Endothelial cell of umbilical vein (primary cell): ENCODE data around the gene ZNF511. TPM values are rescaled to one million over a fixed set of nuclear protein-coding genes. Genes with fewer than 3 reads are reported as not detected.

Source experiments
- BruUV-seq: library from RNA; stranded (reverse); fragments of 400-500 nt; replicated peaks from 2 replicates; lab custom pipeline; 2021; lab: Mats Ljungman, UMichigan
- CTCF ChIA-PET: fragments of 300-600, 350-600 bp; sonication (Branson Sonifier 250); formaldehyde crosslinking; loops from one replicate; lab custom pipeline; 2021; ENCODE audit warnings: antibody characterized with exemption, inconsistent platforms; lab: Charles Lee
- POLR2A ChIA-PET: fragments of 300-600, 350-600 bp; sonication (Branson Sonifier 250); formaldehyde crosslinking; loops from one replicate; lab custom pipeline; 2021; ENCODE audit warnings: antibody characterized with exemption, inconsistent platforms; lab: Charles Lee
- DNase-seq: peaks from one replicate; pipeline ENCODE4 v3.0.0-alpha.2; 2011; ENCODE audit warnings: low read depth, low spot score
- FAIRE-seq: peaks from 2 replicates; lab custom pipeline; 2011; peaks lifted over from hg19 to GRCh38; lab: Jason Lieb, UNC
- H2AFZ ChIP-seq: 2 replicates; pipeline ENCODE4 v1.6.0; 2012; ENCODE audit warnings: low read depth, low read length, control low read depth, inconsistent platforms
- H3K27ac ChIP-seq: 2 replicates; pipeline ENCODE4 v1.5.1; 2011; ENCODE audit warnings: low read depth, mild to moderate bottlenecking, control low read depth, low read length, moderate library complexity; ENCODE audit not compliant: insufficient read depth
- H3K27me3 ChIP-seq, 2 experiments: 2 replicates each; pipeline versions ENCODE4 v1.6.0 to v1.6.1; 2011; ENCODE audit warnings: low read length in 2 of 2, mixed read lengths in 1 of 2; ENCODE audit not compliant: control insufficient read depth in 2 of 2, insufficient read depth in 2 of 2
- H3K36me3 ChIP-seq, 2 experiments: 2 replicates in 1 of 2; 3 replicates in 1 of 2; pipeline ENCODE4 v1.5.1; 2011; ENCODE audit warnings: low read length in 2 of 2, mild to moderate bottlenecking in 1 of 2, moderate library complexity in 1 of 2; ENCODE audit not compliant: control insufficient read depth in 2 of 2, insufficient read depth in 2 of 2; ENCODE audit errors: extremely low read depth in 1 of 2
- H3K4me1 ChIP-seq: 3 replicates; pipeline ENCODE4 v1.5.1; 2011; ENCODE audit warnings: mild to moderate bottlenecking, low read length; ENCODE audit not compliant: control insufficient read depth, insufficient read depth; ENCODE audit errors: extremely low read depth
- H3K4me2 ChIP-seq: 2 replicates; pipeline ENCODE4 v1.6.1; 2011; ENCODE audit warnings: low read length, control low read depth, mixed read lengths; ENCODE audit not compliant: insufficient read depth
- H3K4me3 ChIP-seq, 3 experiments: fragments of 200-600 bp in 1 of 3; sonication (generic), shearing (Covaris generic) in 1 of 3; replicated peaks in 1 of 3; 2 replicates each; pipeline ENCODE4 v1.5.1; 2011 to 2016; ENCODE audit warnings: control low read depth in 3 of 3, low read length in 3 of 3, mild to moderate bottlenecking in 2 of 3, inconsistent platforms in 1 of 3, low read depth in 1 of 3, moderate library complexity in 1 of 3; ENCODE audit not compliant: insufficient read depth in 1 of 3
- H3K79me2 ChIP-seq: 2 replicates; pipeline ENCODE4 v1.6.0; 2012; ENCODE audit warnings: low read length, inconsistent platforms; ENCODE audit not compliant: control insufficient read depth, insufficient read depth
- H3K9ac ChIP-seq: replicated peaks from 2 replicates; pipeline ENCODE3; 2011; ENCODE audit warnings: low read length, control low read depth; ENCODE audit not compliant: insufficient read depth; ENCODE audit errors: extremely low read depth
- H3K9me1 ChIP-seq: replicated peaks from 3 replicates; pipeline ENCODE4 v1.6.0; 2011; ENCODE audit warnings: mild to moderate bottlenecking, low read length; ENCODE audit not compliant: control insufficient read depth, insufficient read depth; ENCODE audit errors: extremely low read depth
- H3K9me3 ChIP-seq: replicated peaks from 2 replicates; pipeline ENCODE4 v1.5.1; 2012; ENCODE audit warnings: low read length, inconsistent platforms; ENCODE audit not compliant: control insufficient read depth, insufficient read depth
- H4K20me1 ChIP-seq: replicated peaks from 2 replicates; pipeline ENCODE3; 2011; ENCODE audit warnings: mild to moderate bottlenecking, low read length; ENCODE audit not compliant: control insufficient read depth, insufficient read depth; ENCODE audit errors: extremely low read depth
- CTCF ChIP-seq, 2 donors: IDR thresholded peaks; 1 replicate in 1 of 2; 2 replicates in 1 of 2; pipeline ENCODE4 v1.5.1; 2011; ENCODE audit warnings: low read length in 2 of 2, mild to moderate bottlenecking in 2 of 2, moderate library complexity in 2 of 2, control low read depth in 1 of 2, inconsistent platforms in 1 of 2, low read depth in 1 of 2; ENCODE audit not compliant: insufficient read depth in 1 of 2; ENCODE audit errors: extremely low read depth in 1 of 2
- EZH2 ChIP-seq: IDR thresholded peaks from 2 replicates; pipeline ENCODE4 v1.6.1; 2012; ENCODE audit warnings: borderline replicate concordance, low read depth, mild to moderate bottlenecking, moderate library complexity, low read length, inconsistent platforms; ENCODE audit not compliant: severe bottlenecking
- FOS ChIP-seq: IDR thresholded peaks from 2 replicates; pipeline ENCODE4 v1.6.1; 2011; ENCODE audit warnings: mild to moderate bottlenecking, low read length, moderate library complexity, borderline replicate concordance; ENCODE audit not compliant: insufficient read depth
- GATA2 ChIP-seq: IDR thresholded peaks from 2 replicates; pipeline ENCODE4 v1.7.0; 2011; ENCODE audit warnings: low read depth, mild to moderate bottlenecking, moderate library complexity, mixed read lengths, low read length; ENCODE audit not compliant: insufficient read length, insufficient read depth
- JUN ChIP-seq: IDR thresholded peaks from 2 replicates; pipeline ENCODE4 v1.6.1; 2011; ENCODE audit warnings: borderline replicate concordance, low read depth; ENCODE audit not compliant: insufficient read length, insufficient read depth
- MYC ChIP-seq: IDR thresholded peaks from one replicate; pipeline ENCODE4 v1.6.1; 2011; ENCODE audit warnings: mild to moderate bottlenecking, low read depth, low read length
- POLR2A ChIP-seq: IDR thresholded peaks from 2 replicates; pipeline ENCODE4 v1.6.1; 2012; ENCODE audit warnings: low read depth, mild to moderate bottlenecking, control low read depth, low read length
- POLR2AphosphoS5 ChIP-seq: IDR thresholded peaks from 2 replicates; pipeline ENCODE4 v1.6.1; 2012; ENCODE audit warnings: low read depth, mild to moderate bottlenecking, control low read depth, low read length, moderate library complexity; ENCODE audit not compliant: insufficient read depth
- dilution Hi-C: fragments of 300-500 bp; cut with MboI; formaldehyde crosslinking; loops from one replicate; pipeline ENCODE4 v1.15.0; 2019; ENCODE audit warnings: low sequenced_read_pairs; ENCODE audit not compliant: extremely low pct_ligation_motif_present
- intact Hi-C: fragments of 100-400 bp; cut with micrococcal nuclease; formaldehyde crosslinking; loops from one replicate; pipeline ENCODE4 v1.10.0; 2022
- polyA plus RNA-seq, 4 experiments: library from polyadenylated mRNA; depleted of rRNA in 3 of 4; stranded (reverse) in 3 of 4; unstranded in 1 of 4; fragments of >200 nt; gene quantifications; 2 replicates each; pipeline versions ENCODE4 v1.2.1 to v1.2.3, GENCODE V29; 2011 to 2012; ENCODE audit warnings: missing spikeins in 1 of 4
- total RNA-seq: library from RNA; stranded (reverse); gene quantifications from 2 replicates; pipeline ENCODE4 v1.2.3, GENCODE V29; 2021
- TF ChIP-seq, protein P1 (sequence below): IDR thresholded peaks from 2 replicates; pipeline ENCODE4 v1.6.1; 2011; ENCODE audit not compliant: insufficient read depth, insufficient read length

ZNF511 gene
- total and polyA plus RNA-seq, 2 donors (not counting 3 experiments of a cell fraction or from before 2014, with no cell fraction given) = 25.6 to 37.9 TPM

DNA sequence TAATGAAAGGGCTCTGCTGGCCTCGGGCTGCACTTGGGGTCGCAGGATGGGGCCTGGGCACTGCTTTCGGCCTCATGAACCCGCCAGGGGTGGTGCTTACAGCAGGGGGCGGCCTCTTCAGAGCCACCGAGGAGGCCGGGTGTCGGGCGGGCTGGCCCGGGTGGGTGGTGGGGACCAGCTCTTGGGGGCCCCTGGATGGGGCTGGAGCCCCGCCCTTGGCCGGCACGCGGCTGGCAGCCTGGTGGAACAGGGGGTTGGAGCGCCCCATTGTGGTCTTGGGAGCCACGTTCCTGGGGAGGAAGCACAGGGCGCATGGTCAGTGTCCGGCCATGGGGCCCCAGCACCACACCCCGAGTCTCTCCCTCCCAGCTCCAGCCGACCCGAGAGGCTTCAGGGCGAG lies 40.9 kb upstream of the ZNF511 start:
- dilution Hi-C loops (no loop called here), intact Hi-C loops (no loop called here)
- DNase-seq = no peak
- Histone ChIP-seq H2AFZ (no peak overlapping the region), H3K27me3 (peaks cover 0 to 4% of the 10 kb centered on the region in 2 experiments), H3K9ac (no peak overlapping the region), H3K27ac (no peak overlapping the region), H3K9me3 (no peaks in the 10 kb centered on the region), H3K4me1 (no peaks in the 10 kb centered on the region), H3K79me2 (no peaks in the 10 kb centered on the region), H3K36me3 (no peaks in the 10 kb centered on the region), H3K9me1 (no peaks in the 10 kb centered on the region), H3K4me2 (no peak overlapping the region), H4K20me1 (no peaks in the 10 kb centered on the region), H3K4me3 (no peak overlapping the region)
- CTCF ChIA-PET = interaction anchor here (1.0 kb wide), 1 partner anchor 11 kb away, joined by 4 read pairs; no protein-coding TSS in a partner anchor
- FAIRE-seq = no peak
- POLR2A ChIA-PET = no interaction called here
- TF ChIP-seq JUN = no peak
- TF ChIP-seq POLR2A = no peak
- no peak for TF ChIP-seq CTCF (IDR thresholded peaks at IDR 0.05; ENCODE audit: extremely low read depth in 1 of 2, insufficient read depth in 1 of 2, low read depth in 1 of 2, low read length in 2 of 2)
- no peak for TF ChIP-seq FOS
- no peak for TF ChIP-seq GATA2
- no peak for TF ChIP-seq EZH2
- TF ChIP-seq MYC = no peak
- no peak for TF ChIP-seq POLR2AphosphoS5
- TF ChIP-seq, protein P1, sequence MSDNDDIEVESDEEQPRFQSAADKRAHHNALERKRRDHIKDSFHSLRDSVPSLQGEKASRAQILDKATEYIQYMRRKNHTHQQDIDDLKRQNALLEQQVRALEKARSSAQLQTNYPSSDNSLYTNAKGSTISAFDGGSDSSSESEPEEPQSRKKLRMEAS = no peak
- BruUV-seq = no TSS peak
